Activated naive CD8-positive, alpha-beta T cell (primary cell): ENCODE results near the gene COL27A1.

Experiments used
- H3K27ac Mint-ChIP-seq: one replicate; pipeline ENCODE4 v1.8.0; 2021; ENCODE audit warnings: mixed read lengths
- H3K27me3 Mint-ChIP-seq: one replicate; pipeline ENCODE4 v1.8.0; 2021; ENCODE audit warnings: mixed read lengths
- H3K36me3 Mint-ChIP-seq: one replicate; pipeline ENCODE4 v1.8.0; 2021; ENCODE audit warnings: mixed read lengths
- H3K4me1 Mint-ChIP-seq: one replicate; pipeline ENCODE4 v1.8.0; 2021; ENCODE audit warnings: low read depth, mixed read lengths
- H3K4me3 Mint-ChIP-seq: one replicate; pipeline ENCODE4 v1.8.0; 2021; ENCODE audit warnings: mild to moderate bottlenecking, mixed read lengths
- H3K9me3 Mint-ChIP-seq: one replicate; pipeline ENCODE4 v1.8.0; 2021; ENCODE audit warnings: low read depth, mixed read lengths

The COL27A1 gene

DNA sequence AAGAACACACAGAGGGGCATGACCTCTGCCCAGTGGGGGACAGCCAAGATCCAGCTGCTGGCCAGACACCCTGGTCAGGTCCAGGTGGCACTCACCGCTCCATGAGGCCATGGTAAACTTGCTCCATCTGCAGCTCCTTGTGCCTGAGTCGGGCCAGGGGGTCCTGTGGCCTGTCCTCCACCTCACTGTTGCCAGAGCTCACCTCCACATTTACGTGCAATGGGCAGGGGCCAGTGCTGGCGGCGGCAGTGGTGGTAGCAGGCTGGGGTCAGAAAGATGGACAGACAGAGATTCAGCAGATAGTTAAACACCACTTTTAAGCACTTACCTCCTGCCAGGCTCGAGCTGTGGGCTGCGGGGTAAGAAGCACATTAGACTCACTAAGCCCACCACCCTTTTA lies 204.5 kb downstream of the COL27A1 start:
- Mint-ChIP-seq H3K27ac (peak overlapping the region; percentile 95), H3K4me3 (no peak overlapping the region), H3K36me3 (peaks cover 32% of the 10 kb centered on the region), H3K9me3 (no peaks in the 10 kb centered on the region), H3K27me3 (no peaks in the 10 kb centered on the region), H3K4me1 (peaks cover 70% of the 10 kb centered on the region)

DNA sequence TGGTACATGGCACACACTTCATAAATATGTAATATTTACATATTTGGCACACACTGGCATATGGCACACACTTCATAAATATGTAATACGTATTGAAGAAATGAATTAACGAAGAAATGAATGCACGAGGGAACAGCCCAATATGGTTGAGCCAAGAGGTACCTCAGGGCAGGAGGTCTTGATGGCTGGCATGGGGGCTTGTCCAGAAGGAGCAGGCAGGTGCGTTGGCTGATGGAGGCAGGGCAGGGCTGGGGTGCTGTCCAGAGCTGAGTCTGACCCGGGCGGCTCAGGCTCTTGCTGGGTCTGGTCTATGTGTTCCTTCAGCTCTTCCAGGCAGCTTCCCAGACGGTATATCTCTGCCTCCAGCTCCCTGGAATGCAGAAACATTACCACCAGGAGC lies 206.2 kb downstream of the COL27A1 start:
- Mint-ChIP-seq H3K4me3 (no peak overlapping the region), H3K27ac (peak overlapping the region; percentile 95), H3K9me3 (no peaks in the 10 kb centered on the region), H3K27me3 (no peaks in the 10 kb centered on the region), H3K36me3 (peaks cover 40% of the 10 kb centered on the region), H3K4me1 (peaks cover 81% of the 10 kb centered on the region)
